ENCODE results near the gene RFLNA.

GRCh38 chr12:124328116-124328515 is 33.2 kb downstream of the RFLNA start:
- TF ChIP-seq POLR2AphosphoS5 (IDR thresholded peaks at IDR 0.05; ENCODE audit: low read depth, low read length): no peak
- no peak for TF ChIP-seq TAF1 (IDR thresholded peaks at IDR 0.05; ENCODE audit: borderline replicate concordance, low read depth, low read length)

All from GM12892 (cell line).